ENCODE results near the gene GTF3C1.

The GTF3C1 gene

GRCh38 chr16:27417047-27417671, 132.6 kb downstream of the GTF3C1 start:
- no peak for DNase-seq

DNA sequence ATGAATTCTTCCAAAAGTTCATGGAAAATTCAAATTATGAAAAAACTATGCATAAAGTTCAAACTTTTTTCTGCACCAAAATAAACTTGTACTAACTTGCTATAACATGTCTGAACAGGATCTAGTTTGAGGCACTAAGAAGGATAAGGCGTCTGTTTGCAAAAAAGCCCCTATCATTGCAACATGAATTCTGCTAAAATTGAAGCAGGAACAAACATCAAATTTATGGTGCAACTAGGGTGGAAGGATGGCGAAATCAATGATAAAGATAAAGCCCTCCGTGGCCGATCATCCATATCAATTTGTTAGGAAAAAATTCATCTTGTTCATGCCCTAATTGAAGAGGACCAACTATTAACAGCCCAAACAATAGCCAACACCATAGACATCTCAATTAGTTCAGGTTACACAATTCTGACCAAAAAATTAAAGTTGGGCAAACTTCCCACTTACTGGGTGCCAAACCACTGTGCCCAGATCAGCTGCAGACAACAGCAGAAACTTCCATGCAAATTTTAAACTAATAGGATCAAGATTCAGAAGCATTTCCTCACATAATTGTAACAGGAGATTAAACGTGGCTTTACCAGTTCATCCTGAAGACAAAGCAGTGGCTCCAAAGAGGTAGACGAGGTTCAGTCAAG, 134.8 kb downstream of the GTF3C1 start:
- no peak for DNase-seq

GRCh38 chr16:27413956-27414355, 135.8 kb downstream of the GTF3C1 start:
- no peak for DNase-seq

DNA sequence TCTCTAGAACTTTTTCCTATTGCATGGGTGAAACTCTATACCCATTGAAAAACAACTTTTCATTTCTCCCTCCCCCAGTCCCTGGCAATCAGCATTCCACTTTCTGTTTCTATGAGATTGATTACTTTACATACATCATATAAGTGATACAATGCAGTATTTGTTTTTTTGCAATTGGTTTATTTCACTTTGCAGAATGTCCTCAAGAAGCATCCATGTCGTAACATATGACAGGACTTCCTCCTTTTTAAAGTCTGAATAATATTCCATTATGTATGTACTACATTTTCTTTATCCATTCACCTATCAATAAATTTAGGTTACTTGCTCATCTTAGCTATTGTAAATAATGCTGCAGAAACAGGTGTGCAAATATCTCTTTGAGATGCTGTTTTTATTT, 139.0 kb downstream of the GTF3C1 start:
- DNase-seq = no peak
